HCT116 (cell line): ENCODE data around the gene AGTPBP1. TPM values are rescaled to one million over a fixed set of nuclear protein-coding genes. Genes with fewer than 3 reads are reported as not detected.

Source experiments
- ATAC-seq: fragments of 200-7000 bp; cut with Tn5 transposase; 2 replicates; pipeline ENCODE4 v1.9.1; 2020; ENCODE audit warnings: mild to moderate bottlenecking, moderate library complexity
- BruUV-seq: library from RNA; stranded (reverse); fragments of 400-500 nt; replicated peaks from 2 replicates; lab custom pipeline; 2021; lab: Mats Ljungman, UMichigan
- CTCF ChIA-PET: fragments of 300-600 bp; sonication (Branson Sonifier 250); formaldehyde crosslinking; loops from one replicate; lab custom pipeline; 2021; ENCODE audit warnings: antibody characterized with exemption; lab: Charles Lee
- POLR2A ChIA-PET: fragments of 300-600, 350-600 bp; sonication (Branson Sonifier 250); formaldehyde crosslinking; loops from one replicate; lab custom pipeline; 2021; ENCODE audit warnings: antibody characterized with exemption; lab: Charles Lee
- RAD21 ChIA-PET, 2 experiments: fragments of 300-600 bp; sonication (Branson Sonifier 250); formaldehyde crosslinking; loops; one replicate each; lab custom pipeline; 2023; ENCODE audit warnings: low total read pairs in 2 of 2; ENCODE audit not compliant: uncharacterized antibody in 2 of 2, unreplicated experiment in 2 of 2, low non-redundant PET in 1 of 2; lab: Charles Lee
- DNase-seq: peaks from one replicate; pipeline ENCODE4 v3.0.0-alpha.2; 2010; ENCODE audit warnings: low read depth, low spot score
- H2AFZ ChIP-seq: fragments of 200-600 bp; shearing (Covaris generic), sonication (generic); 2 replicates; pipeline ENCODE4 v1.6.1; 2017; ENCODE audit warnings: low read depth, mixed run types, mixed read lengths, antibody characterized with exemption, low read length; ENCODE audit not compliant: poor library complexity, severe bottlenecking
- H3K27ac ChIP-seq: 2 replicates; pipeline ENCODE4 v1.5.1; 2012; ENCODE audit warnings: low read depth, low read length
- H3K27me3 ChIP-seq: fragments of 200-600 bp; sonication (generic); 2 replicates; pipeline ENCODE4 v1.6.1; 2016; ENCODE audit warnings: mixed run types, low read length, mixed read lengths; ENCODE audit not compliant: insufficient read depth
- H3K36me3 ChIP-seq, 2 experiments: fragments of 200-500 bp in 1 of 2; fragments of 200-600 bp in 1 of 2; sonication (Bioruptor generic) in 1 of 2; sonication (generic) in 1 of 2; 2 replicates each; pipeline versions ENCODE4 v1.5.1 to v1.6.1; 2014 to 2016; ENCODE audit warnings: low read length in 2 of 2, inconsistent platforms in 1 of 2, mixed read lengths in 1 of 2, mixed run types in 1 of 2; ENCODE audit not compliant: insufficient read depth in 2 of 2, control insufficient read depth in 1 of 2
- H3K4me1 ChIP-seq, 2 experiments: fragments of 200-600 bp in 1 of 2; sonication (generic) in 1 of 2; 2 replicates each; pipeline versions ENCODE4 v1.5.1 to v1.6.1; 2012 to 2017; ENCODE audit warnings: low read length in 2 of 2, inconsistent platforms in 1 of 2, mild to moderate bottlenecking in 1 of 2, mixed read lengths in 1 of 2, mixed run types in 1 of 2, moderate library complexity in 1 of 2; ENCODE audit not compliant: insufficient read depth in 2 of 2, control insufficient read depth in 1 of 2
- H3K4me2 ChIP-seq: fragments of 200-600 bp; sonication (generic); 2 replicates; pipeline ENCODE4 v1.6.1; 2017; ENCODE audit warnings: mixed run types, low read length, mixed read lengths
- H3K4me3 ChIP-seq, 2 experiments: fragments of 200-600 bp in 1 of 2; sonication (generic) in 1 of 2; replicated peaks in 1 of 2; 2 replicates each; pipeline ENCODE4 v1.5.1; 2011 to 2016; ENCODE audit warnings: low read length in 2 of 2, control low read depth in 1 of 2, low read depth in 1 of 2, mild to moderate bottlenecking in 1 of 2, mixed read lengths in 1 of 2, mixed run types in 1 of 2
- H3K79me2 ChIP-seq: fragments of 200-600 bp; sonication (generic); 2 replicates; pipeline ENCODE4 v1.6.1; 2017; ENCODE audit warnings: mild to moderate bottlenecking, mixed run types, low read length, moderate library complexity, mixed read lengths; ENCODE audit not compliant: insufficient read depth
- H3K9ac ChIP-seq: fragments of 200-600 bp; sonication (generic); 2 replicates; pipeline ENCODE4 v1.6.1; 2016; ENCODE audit warnings: low read length, mixed read lengths
- H3K9me2 ChIP-seq: fragments of 200-600 bp; sonication (generic), shearing (Covaris generic); 2 replicates; pipeline ENCODE4 v1.6.1; 2017; ENCODE audit warnings: mixed run types, mild to moderate bottlenecking, moderate library complexity; ENCODE audit not compliant: insufficient read depth
- H3K9me3 ChIP-seq, 2 experiments: fragments of 200-500 bp in 1 of 2; fragments of 200-600 bp in 1 of 2; sonication (Bioruptor generic) in 1 of 2; sonication (generic) in 1 of 2; 2 replicates each; pipeline ENCODE4 v1.6.1; 2014 to 2017; ENCODE audit warnings: low read length in 2 of 2, mixed read lengths in 2 of 2, inconsistent platforms in 1 of 2, low read depth in 1 of 2, mild to moderate bottlenecking in 1 of 2, mixed run types in 1 of 2, moderate library complexity in 1 of 2; ENCODE audit not compliant: control insufficient read depth in 1 of 2, insufficient read depth in 1 of 2
- H4K20me1 ChIP-seq: fragments of 200-600 bp; sonication (generic), shearing (Covaris generic); 2 replicates; pipeline ENCODE4 v1.6.1; 2017; ENCODE audit warnings: mixed run types, mild to moderate bottlenecking, moderate library complexity; ENCODE audit not compliant: insufficient read depth
- CEBPB ChIP-seq: IDR thresholded peaks from 2 replicates; pipeline ENCODE4 v1.6.1; 2012; ENCODE audit warnings: low read depth
- EZH2phosphoT487 ChIP-seq: fragments of 200-600 bp; IDR thresholded peaks from 2 replicates; pipeline ENCODE4 v1.6.1; 2018; ENCODE audit warnings: antibody characterized with exemption, borderline replicate concordance
- FOSL1 ChIP-seq: IDR thresholded peaks from 2 replicates; pipeline ENCODE4 v1.6.1; 2012; ENCODE audit warnings: low read depth
- JUND ChIP-seq: IDR thresholded peaks from 2 replicates; pipeline ENCODE4 v1.6.1; 2012
- POLR2A ChIP-seq: IDR thresholded peaks from 2 replicates; pipeline ENCODE4 v1.7.0; 2011; ENCODE audit warnings: borderline replicate concordance; ENCODE audit not compliant: insufficient read depth, insufficient read length; ENCODE audit errors: extremely low read depth
- POLR2AphosphoS5 ChIP-seq: IDR thresholded peaks from 2 replicates; pipeline ENCODE4 v1.6.1; 2011; ENCODE audit warnings: mild to moderate bottlenecking, low read depth, low read length, moderate library complexity
- RAD21 ChIP-seq: IDR thresholded peaks from 2 replicates; pipeline ENCODE4 v1.6.1; 2012; ENCODE audit warnings: low read depth, mild to moderate bottlenecking
- SIN3A ChIP-seq: IDR thresholded peaks from 2 replicates; pipeline ENCODE4 v1.6.1; 2012; ENCODE audit warnings: low read depth
- YY1 ChIP-seq: IDR thresholded peaks from 2 replicates; pipeline ENCODE4 v1.6.1; 2011; ENCODE audit warnings: low read length, low read depth, moderate library complexity, mild to moderate bottlenecking; ENCODE audit not compliant: insufficient replicate concordance; ENCODE audit errors: extremely low read depth
- ZBTB33 ChIP-seq: IDR thresholded peaks from 2 replicates; pipeline ENCODE4 v1.6.1; 2011; ENCODE audit warnings: mild to moderate bottlenecking, low read length, moderate library complexity; ENCODE audit not compliant: insufficient replicate concordance; ENCODE audit errors: extremely low read depth
- intact Hi-C: fragments of 100-400 bp; cut with micrococcal nuclease; formaldehyde crosslinking; loops from 2 replicates; pipeline ENCODE4 v1.10.0; 2022
- total RNA-seq: library from RNA; stranded (reverse); gene quantifications from one replicate; pipeline ENCODE4 v1.2.1, GENCODE V29; 2021; ENCODE audit not compliant: unreplicated experiment
- TF ChIP-seq, protein P1 (sequence below): IDR thresholded peaks from 2 replicates; pipeline ENCODE4 v1.6.1; 2012
- TF ChIP-seq, protein P2 (sequence below), 3 experiments: fragments of 200-600 bp in 1 of 3; sonication (generic) in 1 of 3; IDR thresholded peaks in 2 of 3; conservative IDR thresholded peaks in 1 of 3; 2 replicates each; pipeline ENCODE4 v1.5.1; 2012 to 2017; ENCODE audit warnings: low read depth in 2 of 3, low read length in 2 of 3, antibody characterized with exemption in 1 of 3, borderline replicate concordance in 1 of 3, control low read depth in 1 of 3, mild to moderate bottlenecking in 1 of 3, mixed read lengths in 1 of 3, mixed run types in 1 of 3, moderate library complexity in 1 of 3; ENCODE audit not compliant: insufficient read depth in 1 of 3
- TF ChIP-seq, protein P3 (sequence below): IDR thresholded peaks from 2 replicates; pipeline ENCODE4 v1.6.1; 2012; ENCODE audit warnings: low read depth
- TF ChIP-seq, protein P4 (sequence below): IDR thresholded peaks from 2 replicates; pipeline ENCODE4 v1.6.1; 2012

Gene AGTPBP1
- total RNA-seq, 1 experiment from 2014 or later = 17.4 TPM

DNA sequence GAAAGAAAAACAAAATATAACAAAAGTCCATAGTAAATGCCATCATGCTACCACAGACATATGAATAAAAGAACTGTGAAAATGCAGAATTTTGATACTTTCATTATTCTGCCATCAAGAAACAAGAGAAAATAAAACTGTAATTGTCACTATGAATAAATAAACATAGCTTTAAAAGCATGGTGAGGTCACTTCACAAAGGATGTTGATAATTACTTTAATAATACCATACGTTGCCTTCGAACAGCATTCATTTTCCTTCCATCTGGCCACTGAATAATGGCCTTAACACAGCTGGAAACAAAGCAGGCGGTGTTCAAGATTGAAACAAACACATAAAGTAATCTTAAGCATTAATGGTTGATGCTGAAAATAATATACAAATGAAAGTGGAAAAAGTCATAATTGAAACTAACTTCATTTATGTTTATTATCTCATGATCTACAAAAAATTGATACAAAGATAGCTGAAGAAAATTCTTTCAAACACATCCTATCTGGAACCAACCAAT is 102.0 kb downstream of the AGTPBP1 start:
- ATAC-seq (no peak), DNase-seq (no peak)
- ChIA-PET CTCF (no interaction called here), POLR2A (no interaction called here), RAD21 (no interaction called here)
- no peak overlapping the region for H2AFZ ChIP-seq
- no peaks in the 10 kb centered on the region for H3K36me3 ChIP-seq
- no peak overlapping the region for H3K4me2 ChIP-seq
- no peaks in the 10 kb centered on the region for H3K4me1 ChIP-seq
- no peak overlapping the region for H3K4me3 ChIP-seq
- no peaks in the 10 kb centered on the region for H3K9me2 ChIP-seq
- no peaks in the 10 kb centered on the region for H3K27me3 ChIP-seq
- H3K79me2 ChIP-seq = no peaks in the 10 kb centered on the region
- intact Hi-C loops = no loop called here
- BruUV-seq = no TSS peak
- no peak overlapping the region for H3K27ac ChIP-seq
- no peaks in the 10 kb centered on the region for H3K9me3 ChIP-seq
- no peak overlapping the region for H3K9ac ChIP-seq
- H4K20me1 ChIP-seq = no peaks in the 10 kb centered on the region
- TF ChIP-seq, protein P1, sequence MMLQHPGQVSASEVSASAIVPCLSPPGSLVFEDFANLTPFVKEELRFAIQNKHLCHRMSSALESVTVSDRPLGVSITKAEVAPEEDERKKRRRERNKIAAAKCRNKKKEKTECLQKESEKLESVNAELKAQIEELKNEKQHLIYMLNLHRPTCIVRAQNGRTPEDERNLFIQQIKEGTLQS = no peak
- TF ChIP-seq, protein P2, sequence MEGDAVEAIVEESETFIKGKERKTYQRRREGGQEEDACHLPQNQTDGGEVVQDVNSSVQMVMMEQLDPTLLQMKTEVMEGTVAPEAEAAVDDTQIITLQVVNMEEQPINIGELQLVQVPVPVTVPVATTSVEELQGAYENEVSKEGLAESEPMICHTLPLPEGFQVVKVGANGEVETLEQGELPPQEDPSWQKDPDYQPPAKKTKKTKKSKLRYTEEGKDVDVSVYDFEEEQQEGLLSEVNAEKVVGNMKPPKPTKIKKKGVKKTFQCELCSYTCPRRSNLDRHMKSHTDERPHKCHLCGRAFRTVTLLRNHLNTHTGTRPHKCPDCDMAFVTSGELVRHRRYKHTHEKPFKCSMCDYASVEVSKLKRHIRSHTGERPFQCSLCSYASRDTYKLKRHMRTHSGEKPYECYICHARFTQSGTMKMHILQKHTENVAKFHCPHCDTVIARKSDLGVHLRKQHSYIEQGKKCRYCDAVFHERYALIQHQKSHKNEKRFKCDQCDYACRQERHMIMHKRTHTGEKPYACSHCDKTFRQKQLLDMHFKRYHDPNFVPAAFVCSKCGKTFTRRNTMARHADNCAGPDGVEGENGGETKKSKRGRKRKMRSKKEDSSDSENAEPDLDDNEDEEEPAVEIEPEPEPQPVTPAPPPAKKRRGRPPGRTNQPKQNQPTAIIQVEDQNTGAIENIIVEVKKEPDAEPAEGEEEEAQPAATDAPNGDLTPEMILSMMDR (IDR thresholded peaks at IDR 0.05 in 2 of 3, conservative IDR thresholded peaks at IDR 0.05 in 1 of 3; ENCODE audit: borderline replicate concordance in 1 of 3, insufficient read depth in 1 of 3, low read depth in 2 of 3, low read length in 2 of 3) = no peak
- TF ChIP-seq, protein P3, sequence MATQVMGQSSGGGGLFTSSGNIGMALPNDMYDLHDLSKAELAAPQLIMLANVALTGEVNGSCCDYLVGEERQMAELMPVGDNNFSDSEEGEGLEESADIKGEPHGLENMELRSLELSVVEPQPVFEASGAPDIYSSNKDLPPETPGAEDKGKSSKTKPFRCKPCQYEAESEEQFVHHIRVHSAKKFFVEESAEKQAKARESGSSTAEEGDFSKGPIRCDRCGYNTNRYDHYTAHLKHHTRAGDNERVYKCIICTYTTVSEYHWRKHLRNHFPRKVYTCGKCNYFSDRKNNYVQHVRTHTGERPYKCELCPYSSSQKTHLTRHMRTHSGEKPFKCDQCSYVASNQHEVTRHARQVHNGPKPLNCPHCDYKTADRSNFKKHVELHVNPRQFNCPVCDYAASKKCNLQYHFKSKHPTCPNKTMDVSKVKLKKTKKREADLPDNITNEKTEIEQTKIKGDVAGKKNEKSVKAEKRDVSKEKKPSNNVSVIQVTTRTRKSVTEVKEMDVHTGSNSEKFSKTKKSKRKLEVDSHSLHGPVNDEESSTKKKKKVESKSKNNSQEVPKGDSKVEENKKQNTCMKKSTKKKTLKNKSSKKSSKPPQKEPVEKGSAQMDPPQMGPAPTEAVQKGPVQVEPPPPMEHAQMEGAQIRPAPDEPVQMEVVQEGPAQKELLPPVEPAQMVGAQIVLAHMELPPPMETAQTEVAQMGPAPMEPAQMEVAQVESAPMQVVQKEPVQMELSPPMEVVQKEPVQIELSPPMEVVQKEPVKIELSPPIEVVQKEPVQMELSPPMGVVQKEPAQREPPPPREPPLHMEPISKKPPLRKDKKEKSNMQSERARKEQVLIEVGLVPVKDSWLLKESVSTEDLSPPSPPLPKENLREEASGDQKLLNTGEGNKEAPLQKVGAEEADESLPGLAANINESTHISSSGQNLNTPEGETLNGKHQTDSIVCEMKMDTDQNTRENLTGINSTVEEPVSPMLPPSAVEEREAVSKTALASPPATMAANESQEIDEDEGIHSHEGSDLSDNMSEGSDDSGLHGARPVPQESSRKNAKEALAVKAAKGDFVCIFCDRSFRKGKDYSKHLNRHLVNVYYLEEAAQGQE = no peak
- TF ChIP-seq FOSL1 (no peak), JUND (no peak), POLR2AphosphoS5 (no peak), SIN3A (no peak), ZBTB33 (no peak), CEBPB (no peak), RAD21 (no peak), EZH2phosphoT487 (no peak), POLR2A (no peak), YY1 (no peak)
- TF ChIP-seq, protein P4, sequence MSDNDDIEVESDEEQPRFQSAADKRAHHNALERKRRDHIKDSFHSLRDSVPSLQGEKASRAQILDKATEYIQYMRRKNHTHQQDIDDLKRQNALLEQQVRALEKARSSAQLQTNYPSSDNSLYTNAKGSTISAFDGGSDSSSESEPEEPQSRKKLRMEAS = no peak
